ENCODE data around the gene KMT2D.

GRCh38 chr12:49064767-49065152 lies 4.2 kb upstream of the KMT2D start:
- TF ChIP-seq CTCF (IDR thresholded peaks at IDR 0.05; ENCODE audit: insufficient read depth, low read length): no peak
- TF ChIP-seq SPI1 (IDR thresholded peaks at IDR 0.05; ENCODE audit: borderline replicate concordance, low read depth): no peak

Measured in HL-60 (cell line).